ENCODE measurements around the gene ZNF837.

ZNF837 gene

DNA sequence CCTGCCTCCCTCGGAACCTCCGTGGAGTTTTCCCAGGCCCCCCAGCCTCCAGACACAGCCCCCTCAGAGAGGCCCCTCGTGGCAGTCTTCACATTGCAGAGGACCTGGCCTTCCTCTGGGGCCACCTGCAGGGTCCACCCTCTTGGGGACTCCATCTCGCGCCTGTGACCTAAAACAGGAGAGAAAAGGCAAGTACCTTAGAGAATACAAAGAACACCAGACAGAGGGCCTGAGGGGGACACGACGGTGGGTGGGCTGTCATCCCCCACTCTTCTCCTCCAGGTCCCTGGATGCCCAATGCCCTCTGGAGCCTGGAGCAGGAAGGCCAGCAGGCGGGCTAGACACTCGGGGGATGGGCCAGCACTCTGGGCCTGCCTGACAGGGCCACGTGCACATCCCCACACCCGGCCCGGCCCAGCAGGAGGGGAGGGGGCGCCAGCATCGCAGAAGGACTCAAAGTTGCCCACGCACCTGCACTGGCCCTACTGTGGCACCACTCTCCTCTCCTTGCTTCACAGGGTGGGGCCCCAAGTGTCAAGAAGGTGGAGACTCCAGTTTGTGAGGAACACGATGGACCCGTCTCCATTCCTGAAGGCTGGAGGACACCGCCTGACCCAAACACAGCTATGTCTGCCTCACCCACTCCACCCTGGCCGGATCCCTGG is 23.2 kb downstream of the ZNF837 start:
- in situ Hi-C loops (cut with HindIII; ENCODE audit: low sequenced_read_pairs) = no loop called here
- H3K4me3 ChIP-seq (ENCODE audit: low read depth, low read length) = no peak overlapping the region
- TF ChIP-seq, protein P1, sequence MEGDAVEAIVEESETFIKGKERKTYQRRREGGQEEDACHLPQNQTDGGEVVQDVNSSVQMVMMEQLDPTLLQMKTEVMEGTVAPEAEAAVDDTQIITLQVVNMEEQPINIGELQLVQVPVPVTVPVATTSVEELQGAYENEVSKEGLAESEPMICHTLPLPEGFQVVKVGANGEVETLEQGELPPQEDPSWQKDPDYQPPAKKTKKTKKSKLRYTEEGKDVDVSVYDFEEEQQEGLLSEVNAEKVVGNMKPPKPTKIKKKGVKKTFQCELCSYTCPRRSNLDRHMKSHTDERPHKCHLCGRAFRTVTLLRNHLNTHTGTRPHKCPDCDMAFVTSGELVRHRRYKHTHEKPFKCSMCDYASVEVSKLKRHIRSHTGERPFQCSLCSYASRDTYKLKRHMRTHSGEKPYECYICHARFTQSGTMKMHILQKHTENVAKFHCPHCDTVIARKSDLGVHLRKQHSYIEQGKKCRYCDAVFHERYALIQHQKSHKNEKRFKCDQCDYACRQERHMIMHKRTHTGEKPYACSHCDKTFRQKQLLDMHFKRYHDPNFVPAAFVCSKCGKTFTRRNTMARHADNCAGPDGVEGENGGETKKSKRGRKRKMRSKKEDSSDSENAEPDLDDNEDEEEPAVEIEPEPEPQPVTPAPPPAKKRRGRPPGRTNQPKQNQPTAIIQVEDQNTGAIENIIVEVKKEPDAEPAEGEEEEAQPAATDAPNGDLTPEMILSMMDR (IDR thresholded peaks at IDR 0.05; ENCODE audit: low read depth, low read length) = no peak
- no peak for DNase-seq (ENCODE audit: low read depth, low spot score)

DNA sequence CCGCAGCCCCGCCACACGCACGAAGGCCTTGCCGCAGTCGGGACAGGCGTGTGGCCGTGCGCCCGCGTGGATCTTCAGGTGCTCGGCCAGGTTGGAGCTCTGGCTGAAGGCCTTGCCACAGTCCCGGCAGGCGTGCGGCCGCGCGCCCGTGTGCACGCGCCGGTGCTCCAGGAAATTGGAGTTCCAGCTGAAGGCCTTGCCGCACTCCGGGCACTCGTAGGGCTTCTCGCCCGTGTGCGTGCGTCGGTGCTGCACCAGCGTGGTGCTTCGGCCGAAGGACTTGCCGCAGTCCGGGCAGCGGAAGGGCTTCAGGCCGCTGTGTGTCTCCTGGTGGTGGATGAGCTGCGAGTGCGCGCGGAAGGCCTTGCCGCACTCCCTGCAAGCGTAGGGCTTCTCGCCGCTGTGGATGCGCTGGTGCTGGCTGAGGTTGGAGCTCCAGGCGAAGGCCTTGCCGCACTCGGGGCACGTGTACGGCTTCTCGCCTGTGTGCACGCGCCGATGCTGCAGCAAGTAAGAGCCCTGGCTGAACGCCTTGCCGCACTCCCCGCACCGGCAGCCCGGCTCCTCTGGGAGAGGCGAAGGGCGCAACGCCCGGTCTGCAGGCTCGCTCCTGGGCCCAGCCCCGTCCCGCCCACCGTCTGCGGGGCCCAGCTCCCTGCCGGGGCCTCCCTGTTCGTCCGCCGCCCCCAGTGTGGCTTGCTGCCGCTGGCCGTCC is 23.9 kb downstream of the ZNF837 start:
- DNase-seq (ENCODE audit: low read depth, low spot score) = no peak
- H3K4me3 ChIP-seq (ENCODE audit: low read depth, low read length) = no peak overlapping the region
- TF ChIP-seq, protein P1 (IDR thresholded peaks at IDR 0.05; ENCODE audit: low read depth, low read length) = no peak
- in situ Hi-C loops (cut with HindIII; ENCODE audit: low sequenced_read_pairs) = no loop called here

DNA sequence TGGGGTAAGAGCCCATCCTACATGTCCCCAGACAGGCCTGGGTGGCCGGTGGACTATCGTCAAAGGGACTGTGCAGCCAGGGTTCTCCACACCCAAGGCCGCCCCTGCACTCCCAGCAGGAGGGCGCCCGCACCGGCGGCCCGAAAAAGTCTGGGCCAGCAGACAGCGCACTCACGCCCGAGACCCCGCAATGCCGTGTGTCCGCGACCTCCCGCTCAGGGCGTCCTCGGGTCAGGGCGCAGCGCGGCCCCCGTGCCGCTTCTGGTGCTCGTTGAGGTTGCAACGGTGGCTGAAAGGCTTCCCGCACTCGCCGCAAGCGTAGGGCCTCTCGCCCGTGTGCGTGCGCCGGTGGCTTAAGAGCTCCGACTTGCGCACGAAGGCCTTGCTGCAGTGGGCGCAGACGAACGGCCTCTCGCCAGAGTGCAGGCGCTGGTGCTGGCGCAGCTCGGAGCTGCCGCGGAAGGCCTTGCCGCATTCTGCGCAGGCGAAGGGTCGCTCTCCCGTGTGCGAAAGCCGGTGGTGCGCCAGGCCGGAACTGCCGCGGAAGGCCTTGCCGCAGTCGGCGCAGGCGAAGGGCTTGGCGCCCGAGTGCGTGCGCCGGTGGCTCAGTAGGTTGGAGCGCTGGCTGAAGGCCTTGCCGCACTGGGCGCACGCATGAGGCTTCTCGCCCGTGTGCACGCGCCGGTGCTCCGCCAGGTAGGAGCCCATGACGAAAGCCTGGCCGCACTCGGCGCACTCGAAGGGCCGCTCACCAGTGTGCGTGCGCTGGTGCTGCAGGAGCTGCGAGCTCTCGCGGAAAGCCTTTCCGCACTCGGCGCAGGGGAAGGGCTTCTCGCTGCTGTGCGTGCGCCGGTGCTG is 24.7 kb downstream of the ZNF837 start:
- TF ChIP-seq, protein P1 (IDR thresholded peaks at IDR 0.05; ENCODE audit: low read depth, low read length) = no peak
- H3K4me3 ChIP-seq (ENCODE audit: low read depth, low read length) = no peak overlapping the region
- in situ Hi-C loops (cut with HindIII; ENCODE audit: low sequenced_read_pairs) = no loop called here
- no peak for DNase-seq (ENCODE audit: low read depth, low spot score)

DNA sequence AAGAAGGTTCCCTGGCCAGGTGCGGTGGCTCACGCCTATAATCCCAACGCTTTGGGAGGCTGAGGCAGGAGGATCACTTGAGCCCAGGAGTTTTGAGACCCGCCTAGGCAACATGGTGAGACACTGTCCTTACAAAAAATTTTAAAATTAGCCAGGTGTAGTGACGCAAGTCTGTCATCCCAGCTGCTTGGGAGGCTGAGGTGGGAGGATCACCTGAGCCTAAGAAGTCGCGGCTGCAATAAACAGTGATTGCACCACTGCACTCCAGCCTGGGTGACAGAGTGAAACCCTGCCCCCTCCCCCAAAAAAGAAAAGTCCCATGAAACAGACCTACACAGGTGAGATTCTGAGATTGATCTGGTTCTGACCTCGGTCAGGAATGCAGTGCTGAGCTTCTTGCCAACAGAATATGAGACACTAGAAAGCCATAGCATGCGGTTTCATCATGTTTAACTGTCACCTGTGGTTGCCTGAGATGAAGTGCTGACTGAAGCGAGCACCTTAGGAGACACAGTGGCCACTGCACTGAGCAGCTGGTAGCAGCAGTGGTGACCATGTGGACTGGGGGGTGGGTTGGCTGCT is 25.5 kb downstream of the ZNF837 start:
- no peak for DNase-seq (ENCODE audit: low read depth, low spot score)
- TF ChIP-seq, protein P1 (IDR thresholded peaks at IDR 0.05; ENCODE audit: low read depth, low read length) = no peak
- no peak overlapping the region for H3K4me3 ChIP-seq (ENCODE audit: low read depth, low read length)
- in situ Hi-C loops (cut with HindIII; ENCODE audit: low sequenced_read_pairs) = no loop called here

DNA sequence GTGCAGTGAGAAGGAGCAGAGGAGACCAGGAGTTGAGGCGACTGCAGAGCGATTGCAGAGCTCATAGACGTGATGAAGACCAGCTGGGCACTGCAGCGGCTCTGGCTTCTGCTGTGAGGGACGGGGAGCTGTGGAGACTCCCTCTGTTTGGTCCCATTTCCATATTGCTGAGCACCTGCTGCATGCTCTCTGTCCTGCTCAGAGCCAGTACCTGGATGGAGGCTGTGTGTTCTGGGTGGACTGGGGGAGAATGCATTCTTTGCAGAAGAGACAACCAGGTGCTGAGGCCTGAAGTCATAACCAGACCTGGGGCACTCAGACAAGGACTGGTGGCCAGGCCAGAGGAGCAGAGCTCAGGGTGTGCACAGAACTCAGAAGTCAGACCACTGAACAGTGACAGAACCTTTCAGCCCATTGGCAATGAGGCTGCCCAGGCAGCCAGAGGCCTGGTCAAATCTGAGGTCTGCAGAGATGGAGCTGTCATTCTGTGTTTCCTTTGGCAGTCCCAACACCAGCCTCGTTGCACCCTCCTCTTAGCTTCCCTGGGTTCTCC is 26.3 kb downstream of the ZNF837 start:
- in situ Hi-C loops (cut with HindIII; ENCODE audit: low sequenced_read_pairs) = no loop called here

More for the DNA sequence above, 26.3 kb downstream of the ZNF837 start:
- H3K4me3 ChIP-seq (ENCODE audit: low read depth, low read length) = no peak overlapping the region
- no peak for DNase-seq (ENCODE audit: low read depth, low spot score)
- TF ChIP-seq, protein P1 (IDR thresholded peaks at IDR 0.05; ENCODE audit: low read depth, low read length) = no peak
